Stomach (tissue), 9 donors: ENCODE data around the gene FAM20C. TPM values are rescaled to one million over a fixed set of nuclear protein-coding genes. Genes with fewer than 3 reads are reported as not detected.

ENCODE experiments used
- DNase-seq, 2 donors: peaks; one replicate each; pipeline versions ENCODE4 v3.0.0 to v3.0.0-alpha.2; 2013 to 2019
- H3K27ac ChIP-seq, 5 donors: fragments of 200-600 bp in 4 of 5; sonication (generic) in 4 of 5; one replicate each; pipeline ENCODE4 v1.5.1; 2013 to 2019; ENCODE audit warnings: mild to moderate bottlenecking in 1 of 5, moderate library complexity in 1 of 5
- H3K27me3 ChIP-seq, 3 donors: fragments of 200-600 bp; sonication (generic); one replicate each; pipeline ENCODE4 v1.5.1; 2017 to 2019; ENCODE audit warnings: mixed run types in 1 of 3
- H3K36me3 ChIP-seq, 4 donors: fragments of 200-600 bp; sonication (generic); 1 replicate in 3 of 4; 2 replicates in 1 of 4; pipeline ENCODE4 v1.5.1; 2016 to 2019
- H3K4me1 ChIP-seq, 4 donors: fragments of 200-600 bp; sonication (generic); one replicate each; pipeline ENCODE4 v1.5.1; 2016 to 2019
- H3K4me3 ChIP-seq, 4 donors: fragments of 200-600 bp; sonication (generic) in 3 of 4; one replicate each; pipeline ENCODE4 v1.5.1; 2016 to 2019; ENCODE audit warnings: mild to moderate bottlenecking in 1 of 4
- H3K9me3 ChIP-seq, 4 donors: fragments of 200-600 bp; sonication (generic); one replicate each; pipeline ENCODE4 v1.5.1; 2016 to 2019
- CTCF ChIP-seq, 7 experiments: fragments of 450-650 bp in 4 of 7; fragments of 200-600 bp in 3 of 7; sonication (generic) in 3 of 7; IDR thresholded peaks; one replicate each; pipeline ENCODE4 v1.5.1; 2016 to 2019; ENCODE audit warnings: antibody characterized with exemption in 7 of 7, control low read depth in 2 of 7, mild to moderate bottlenecking in 1 of 7
- EP300 ChIP-seq: sonication (generic); formaldehyde crosslinking; IDR thresholded peaks from one replicate; pipeline ENCODE4 v1.6.1; 2017; ENCODE audit warnings: antibody characterized with exemption
- POLR2A ChIP-seq, 4 donors: fragments of 450-650 bp; IDR thresholded peaks; one replicate each; pipeline ENCODE4 v1.6.1; 2016; ENCODE audit warnings: antibody characterized with exemption in 4 of 4, control low read depth in 2 of 4, mild to moderate bottlenecking in 1 of 4, moderate library complexity in 1 of 4
- POLR2AphosphoS5 ChIP-seq, 3 donors: sonication (generic); formaldehyde crosslinking; IDR thresholded peaks; one replicate each; pipeline ENCODE4 v1.6.1; 2016; ENCODE audit warnings: antibody characterized with exemption in 3 of 3
- WGBS, 5 donors: extraction: QIAGEN DNeasy Blood & Tissue Kit in 3 of 5; methylation state at CpG; one replicate each; pipeline versions ENCODE4 v1.1.5 to v1.1.7; 2013 to 2018; 5-methylcytosine and 5-hydroxymethylcytosine counted together
- intact Hi-C: fragments of 100-400 bp; cut with DNase I; formaldehyde crosslinking; loops from one replicate; pipeline ENCODE4 v1.15.1; 2023; ENCODE audit warnings: low total_unique reads
- polyA plus RNA-seq, 3 donors: library from polyadenylated mRNA; stranded (reverse); fragments of 200-250 nt; gene quantifications; one replicate each; pipeline ENCODE4 v1.2.3, GENCODE V29; 2013
- total RNA-seq, 5 donors: library from RNA; depleted of rRNA; stranded (reverse); fragments of >200 nt; gene quantifications; one replicate each; pipeline versions ENCODE4 v1.1.0 to v1.2.3, GENCODE V29; 2014 to 2016
- donor health status: healthy with polysubstance abuse.
- donor health status: Bipolar disorder and iron deficiency.
- donor health status: healthy.

The FAM20C gene
- total and polyA plus RNA-seq, 8 donors: 19.1 to 89.8 (median 34.5) TPM

- Histone ChIP-seq H3K4me1 (no peaks in the 10 kb centered on the region), H3K4me3 (no peak overlapping the region), H3K27me3 (no peaks in the 10 kb centered on the region), H3K36me3 (peaks cover 72 to 100% (median 96%) of the 10 kb centered on the region in 4 donors), H3K9me3 (peaks cover 0 to 6% (median 0%) of the 10 kb centered on the region in 4 donors), H3K27ac (no peak overlapping the region)
- no peak for DNase-seq
- TF ChIP-seq EP300 (no peak), CTCF (IDR thresholded peaks at IDR 0.05) (no peak), POLR2AphosphoS5 (IDR thresholded peaks at IDR 0.05) (no peak), POLR2A (IDR thresholded peaks at IDR 0.05) (no peak)
- intact Hi-C loops: no loop called here
- 92 to 97% (median 95%) methylated on average over 18 to 38 of the region's 38 CpGs for WGBS, 5 donors
These were observed 64.1 kb downstream of the FAM20C start for GRCh38 chr7:256461-256940.

GRCh38 chr7:256981-257646, 64.7 kb downstream of the FAM20C start:
- Histone ChIP-seq H3K27ac (no peak overlapping the region), H3K4me1 (no peaks in the 10 kb centered on the region), H3K9me3 (peaks cover 0 to 12% (median 3%) of the 10 kb centered on the region in 4 donors), H3K36me3 (peaks cover 66 to 100% (median 95%) of the 10 kb centered on the region in 4 donors), H3K27me3 (no peaks in the 10 kb centered on the region), H3K4me3 (no peak overlapping the region)
- 93 to 97% (median 95%) methylated on average over 27 to 29 of the region's 29 CpGs for WGBS, 5 donors
- TF ChIP-seq POLR2AphosphoS5 (IDR thresholded peaks at IDR 0.05) (no peak), EP300 (no peak), POLR2A (IDR thresholded peaks at IDR 0.05) (no peak), CTCF (IDR thresholded peaks at IDR 0.05) (no peak)
- intact Hi-C loops: no loop called here
- DNase-seq: no peak

- H3K27me3 ChIP-seq: no peaks in the 10 kb centered on the region
- TF ChIP-seq POLR2AphosphoS5 (IDR thresholded peaks at IDR 0.05) (no peak), CTCF (IDR thresholded peaks at IDR 0.05) (no peak), POLR2A (IDR thresholded peaks at IDR 0.05) (no peak), EP300 (no peak)
- H3K36me3 ChIP-seq: peaks cover 61 to 98% (median 91%) of the 10 kb centered on the region in 4 donors
- no peak overlapping the region for H3K27ac ChIP-seq
- no peaks in the 10 kb centered on the region for H3K4me1 ChIP-seq
- 66 to 90% (median 85%) methylated on average over 3 to 5 of the region's 5 CpGs for WGBS, 5 donors
- intact Hi-C loops: no loop called here
- H3K9me3 ChIP-seq: peaks cover 0 to 17% (median 7%) of the 10 kb centered on the region in 4 donors
- H3K4me3 ChIP-seq: no peak overlapping the region
- no peak for DNase-seq
These were observed 65.2 kb downstream of the FAM20C start for GRCh38 chr7:257647-257992.

- no peaks in the 10 kb centered on the region for H3K27me3 ChIP-seq
- WGBS, 5 donors: 86 to 97% (median 94%) methylated on average over 29 to 31 of the region's 31 CpGs
- no peak for DNase-seq
- TF ChIP-seq POLR2AphosphoS5 (IDR thresholded peaks at IDR 0.05) (no peak), POLR2A (IDR thresholded peaks at IDR 0.05) (no peak)
- H3K36me3 ChIP-seq: peaks cover 54 to 87% (median 81%) of the 10 kb centered on the region in 4 donors
- no peak overlapping the region for H3K4me3 ChIP-seq
- no peak overlapping the region for H3K27ac ChIP-seq
- H3K9me3 ChIP-seq: peaks cover 0 to 27% (median 11%) of the 10 kb centered on the region in 4 donors
- no peaks in the 10 kb centered on the region for H3K4me1 ChIP-seq
- intact Hi-C loops: no loop called here
These were observed 66.3 kb downstream of the FAM20C start for GRCh38 chr7:258476-259190.
